PC-9 (cell line): ENCODE data around the gene SUGCT.

Experiments
- EZH2 ChIP-seq: fragments of 200-600 bp; sonication (generic); IDR thresholded peaks from 2 replicates; pipeline ENCODE4 v1.8.0; 2017; ENCODE audit warnings: antibody characterized with exemption, low read depth
- TF ChIP-seq, protein P1 (sequence below): fragments of 200-600 bp; sonication (generic); conservative IDR thresholded peaks from 2 replicates; pipeline ENCODE4 v1.6.1; 2017; ENCODE audit warnings: mixed run types, antibody characterized with exemption, mild to moderate bottlenecking, moderate library complexity

- TF ChIP-seq, protein P1, sequence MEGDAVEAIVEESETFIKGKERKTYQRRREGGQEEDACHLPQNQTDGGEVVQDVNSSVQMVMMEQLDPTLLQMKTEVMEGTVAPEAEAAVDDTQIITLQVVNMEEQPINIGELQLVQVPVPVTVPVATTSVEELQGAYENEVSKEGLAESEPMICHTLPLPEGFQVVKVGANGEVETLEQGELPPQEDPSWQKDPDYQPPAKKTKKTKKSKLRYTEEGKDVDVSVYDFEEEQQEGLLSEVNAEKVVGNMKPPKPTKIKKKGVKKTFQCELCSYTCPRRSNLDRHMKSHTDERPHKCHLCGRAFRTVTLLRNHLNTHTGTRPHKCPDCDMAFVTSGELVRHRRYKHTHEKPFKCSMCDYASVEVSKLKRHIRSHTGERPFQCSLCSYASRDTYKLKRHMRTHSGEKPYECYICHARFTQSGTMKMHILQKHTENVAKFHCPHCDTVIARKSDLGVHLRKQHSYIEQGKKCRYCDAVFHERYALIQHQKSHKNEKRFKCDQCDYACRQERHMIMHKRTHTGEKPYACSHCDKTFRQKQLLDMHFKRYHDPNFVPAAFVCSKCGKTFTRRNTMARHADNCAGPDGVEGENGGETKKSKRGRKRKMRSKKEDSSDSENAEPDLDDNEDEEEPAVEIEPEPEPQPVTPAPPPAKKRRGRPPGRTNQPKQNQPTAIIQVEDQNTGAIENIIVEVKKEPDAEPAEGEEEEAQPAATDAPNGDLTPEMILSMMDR, result no peak
- TF ChIP-seq EZH2, result no peak
Observed at GRCh38 chr7:40502359-40502758, 367.6 kb downstream of the SUGCT start.
